Fibroblast of lung (primary cell): ENCODE measurements around the gene EBI3. TPM values are rescaled to one million over a fixed set of nuclear protein-coding genes. Genes with fewer than 3 reads are reported as not detected.

Experiments
- DNase-seq, 2 donors: peaks; one replicate each; pipeline versions ENCODE4 v3.0.0 to v3.0.0-alpha.2; 2010; ENCODE audit warnings: low read depth in 2 of 2
- H2AFZ ChIP-seq: 2 replicates; pipeline ENCODE4 v1.5.1; 2012; ENCODE audit warnings: low read length, control low read depth, inconsistent platforms
- H3K27ac ChIP-seq: 2 replicates; pipeline ENCODE4 v1.5.1; 2011; ENCODE audit warnings: low read length, control low read depth; ENCODE audit not compliant: insufficient read depth
- H3K27me3 ChIP-seq: 2 replicates; pipeline ENCODE4 v1.5.1; 2011; ENCODE audit warnings: mild to moderate bottlenecking, low read length; ENCODE audit not compliant: control insufficient read depth, insufficient read depth
- H3K36me3 ChIP-seq: 2 replicates; pipeline ENCODE4 v1.5.1; 2011; ENCODE audit warnings: low read length; ENCODE audit not compliant: control insufficient read depth, insufficient read depth
- H3K4me1 ChIP-seq: 2 replicates; pipeline ENCODE4 v1.5.1; 2011; ENCODE audit warnings: low read length; ENCODE audit not compliant: control insufficient read depth, insufficient read depth; ENCODE audit errors: extremely low read depth
- H3K4me2 ChIP-seq: 2 replicates; pipeline ENCODE4 v1.5.1; 2011; ENCODE audit warnings: low read length, control low read depth; ENCODE audit not compliant: insufficient read depth; ENCODE audit errors: extremely low read depth
- H3K4me3 ChIP-seq, 4 experiments: fragments of 200-600 bp in 1 of 4; sonication (generic) in 1 of 4; replicated peaks in 1 of 4; 2 replicates each; pipeline ENCODE4 v1.5.1; 2011 to 2016; ENCODE audit warnings: low read length in 4 of 4, low read depth in 3 of 4, mild to moderate bottlenecking in 3 of 4, control low read depth in 2 of 4, inconsistent platforms in 1 of 4, mixed read lengths in 1 of 4; ENCODE audit not compliant: insufficient read depth in 1 of 4; ENCODE audit errors: control extremely low read depth in 1 of 4
- H3K79me2 ChIP-seq: 2 replicates; pipeline ENCODE4 v1.5.1; 2012; ENCODE audit warnings: mild to moderate bottlenecking, low read length, inconsistent platforms; ENCODE audit not compliant: control insufficient read depth, insufficient read depth
- H3K9ac ChIP-seq: 2 replicates; pipeline ENCODE4 v1.5.1; 2011; ENCODE audit warnings: mild to moderate bottlenecking, low read length, control low read depth; ENCODE audit not compliant: insufficient read depth
- H3K9me3 ChIP-seq: 2 replicates; pipeline ENCODE4 v1.5.1; 2012; ENCODE audit warnings: low read depth, low read length; ENCODE audit not compliant: control insufficient read depth, insufficient read depth
- H4K20me1 ChIP-seq: 2 replicates; pipeline ENCODE4 v1.5.1; 2011; ENCODE audit warnings: low read length; ENCODE audit not compliant: control insufficient read depth, insufficient read depth; ENCODE audit errors: extremely low read depth
- EZH2 ChIP-seq: IDR thresholded peaks from 2 replicates; pipeline ENCODE4 v1.5.1; 2012; ENCODE audit warnings: low read length, control low read depth, mild to moderate bottlenecking; ENCODE audit errors: missing control alignments
- polyA plus RNA-seq, 2 donors: library from polyadenylated mRNA; depleted of rRNA in 1 of 2; stranded (reverse) in 1 of 2; unstranded in 1 of 2; fragments of >200 nt; gene quantifications; 2 replicates each; pipeline ENCODE4 v1.2.1, GENCODE V29; 2011 to 2012; ENCODE audit warnings: missing spikeins in 1 of 2
- total RNA-seq: library from RNA; depleted of rRNA; stranded (reverse); fragments of >200 nt; gene quantifications from 2 replicates; pipeline ENCODE4 v1.2.1, GENCODE V29; 2014
- TF ChIP-seq, protein P1 (sequence below), 2 donors: IDR thresholded peaks in 1 of 2; conservative IDR thresholded peaks in 1 of 2; 1 replicate in 1 of 2; 2 replicates in 1 of 2; pipeline ENCODE4 v1.5.1; 2011 to 2012; ENCODE audit warnings: low read length in 2 of 2, control low read depth in 1 of 2, inconsistent platforms in 1 of 2, low read depth in 1 of 2, mild to moderate bottlenecking in 1 of 2

EBI3 gene
- total and polyA plus RNA-seq, 2 donors (not counting 1 experiment from before 2014, with no cell fraction given): 0.14 TPM; not detected in 1

DNA sequence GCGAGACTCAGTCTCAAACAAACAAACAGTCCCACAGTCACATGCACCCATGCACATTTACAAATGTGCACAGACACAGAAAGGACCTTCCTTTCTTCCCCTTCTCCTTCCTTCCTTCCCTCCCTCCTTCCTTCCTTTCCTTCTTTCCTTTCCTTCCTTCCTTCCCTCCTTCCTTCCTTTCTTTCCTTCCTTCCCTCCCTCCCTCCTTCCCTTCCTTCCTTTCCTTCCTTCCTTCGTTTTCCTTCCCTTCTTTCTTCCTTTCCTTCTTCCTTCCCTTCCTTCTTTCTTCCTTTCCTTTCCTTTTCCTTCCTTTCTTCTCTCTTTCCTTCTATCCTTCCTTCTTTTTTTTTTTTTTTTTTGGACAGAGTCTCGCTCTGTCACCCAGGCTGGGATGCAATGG, 16.2 kb upstream of the EBI3 start:
- no peaks in the 10 kb centered on the region for H3K9me3 ChIP-seq
- H3K79me2 ChIP-seq: no peaks in the 10 kb centered on the region
- no peak overlapping the region for H3K4me3 ChIP-seq
- no peaks in the 10 kb centered on the region for H4K20me1 ChIP-seq
- TF ChIP-seq, protein P1, sequence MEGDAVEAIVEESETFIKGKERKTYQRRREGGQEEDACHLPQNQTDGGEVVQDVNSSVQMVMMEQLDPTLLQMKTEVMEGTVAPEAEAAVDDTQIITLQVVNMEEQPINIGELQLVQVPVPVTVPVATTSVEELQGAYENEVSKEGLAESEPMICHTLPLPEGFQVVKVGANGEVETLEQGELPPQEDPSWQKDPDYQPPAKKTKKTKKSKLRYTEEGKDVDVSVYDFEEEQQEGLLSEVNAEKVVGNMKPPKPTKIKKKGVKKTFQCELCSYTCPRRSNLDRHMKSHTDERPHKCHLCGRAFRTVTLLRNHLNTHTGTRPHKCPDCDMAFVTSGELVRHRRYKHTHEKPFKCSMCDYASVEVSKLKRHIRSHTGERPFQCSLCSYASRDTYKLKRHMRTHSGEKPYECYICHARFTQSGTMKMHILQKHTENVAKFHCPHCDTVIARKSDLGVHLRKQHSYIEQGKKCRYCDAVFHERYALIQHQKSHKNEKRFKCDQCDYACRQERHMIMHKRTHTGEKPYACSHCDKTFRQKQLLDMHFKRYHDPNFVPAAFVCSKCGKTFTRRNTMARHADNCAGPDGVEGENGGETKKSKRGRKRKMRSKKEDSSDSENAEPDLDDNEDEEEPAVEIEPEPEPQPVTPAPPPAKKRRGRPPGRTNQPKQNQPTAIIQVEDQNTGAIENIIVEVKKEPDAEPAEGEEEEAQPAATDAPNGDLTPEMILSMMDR (conservative IDR thresholded peaks at IDR 0.05 in 1 of 2, IDR thresholded peaks at IDR 0.05 in 1 of 2; ENCODE audit: low read depth in 1 of 2, low read length in 2 of 2): no peak
- TF ChIP-seq EZH2: no peak
- H3K27me3 ChIP-seq: no peaks in the 10 kb centered on the region
- no peak overlapping the region for H2AFZ ChIP-seq
- H3K27ac ChIP-seq: no peak overlapping the region
- no peak for DNase-seq
- no peaks in the 10 kb centered on the region for H3K4me1 ChIP-seq
- H3K9ac ChIP-seq: no peak overlapping the region
- H3K36me3 ChIP-seq: no peaks in the 10 kb centered on the region
- H3K4me2 ChIP-seq: no peak overlapping the region

DNA sequence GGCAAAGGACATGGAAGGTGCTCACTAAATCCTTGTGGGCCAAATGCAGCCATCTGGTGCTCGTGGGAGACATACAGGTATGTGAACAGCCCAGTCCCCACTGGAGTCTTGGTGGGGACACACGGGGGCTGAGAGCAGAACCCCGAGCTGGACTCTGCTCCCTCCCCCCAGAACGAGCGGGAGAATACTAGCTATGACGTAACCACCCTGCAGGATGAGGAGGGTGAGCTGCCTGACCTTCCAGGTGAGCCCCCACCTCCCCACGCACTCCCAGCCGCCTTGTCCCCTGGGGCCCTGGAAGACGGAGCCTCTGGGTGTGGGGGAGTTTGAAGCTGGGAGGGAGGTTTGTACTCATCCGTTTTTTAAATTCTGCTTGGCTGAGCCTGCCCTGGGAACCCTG, 13.5 kb upstream of the EBI3 start:
- Histone ChIP-seq H3K27ac (no peak overlapping the region), H3K79me2 (no peaks in the 10 kb centered on the region), H3K36me3 (no peaks in the 10 kb centered on the region), H4K20me1 (no peaks in the 10 kb centered on the region), H2AFZ (no peak overlapping the region), H3K4me3 (no peak overlapping the region), H3K27me3 (no peaks in the 10 kb centered on the region), H3K4me1 (no peaks in the 10 kb centered on the region), H3K9ac (no peak overlapping the region), H3K9me3 (no peaks in the 10 kb centered on the region), H3K4me2 (no peak overlapping the region)
- no peak for TF ChIP-seq EZH2
- TF ChIP-seq, protein P1 (conservative IDR thresholded peaks at IDR 0.05 in 1 of 2, IDR thresholded peaks at IDR 0.05 in 1 of 2; ENCODE audit: low read depth in 1 of 2, low read length in 2 of 2): no peak
- DNase-seq: no peak

DNA sequence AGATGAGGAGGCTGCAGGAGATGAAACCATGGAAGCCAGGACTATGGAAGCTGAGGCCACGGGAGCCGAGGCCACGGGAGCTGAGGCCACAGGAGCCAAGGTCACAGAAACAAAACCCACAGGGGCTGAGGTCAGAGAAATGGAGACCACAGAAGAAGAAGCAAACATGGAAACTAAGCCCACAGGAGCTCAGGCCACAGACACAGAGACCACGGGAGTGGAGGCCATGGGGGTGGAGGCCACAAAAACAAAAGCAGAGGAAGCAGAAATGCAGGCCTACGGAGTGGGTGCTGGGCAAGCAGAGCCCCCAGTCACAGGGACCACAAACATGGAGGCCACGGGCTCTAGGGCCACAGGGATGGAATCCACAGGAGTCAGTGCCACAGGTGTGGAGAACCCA, 12.5 kb upstream of the EBI3 start:
- no peak for TF ChIP-seq EZH2
- TF ChIP-seq, protein P1 (conservative IDR thresholded peaks at IDR 0.05 in 1 of 2, IDR thresholded peaks at IDR 0.05 in 1 of 2; ENCODE audit: low read depth in 1 of 2, low read length in 2 of 2): no peak
- Histone ChIP-seq H3K79me2 (no peaks in the 10 kb centered on the region), H3K9ac (no peak overlapping the region), H2AFZ (no peak overlapping the region), H3K36me3 (no peaks in the 10 kb centered on the region), H3K27ac (no peak overlapping the region), H3K27me3 (no peaks in the 10 kb centered on the region), H3K9me3 (no peaks in the 10 kb centered on the region), H3K4me3 (no peak overlapping the region), H3K4me1 (no peaks in the 10 kb centered on the region), H3K4me2 (no peak overlapping the region), H4K20me1 (no peaks in the 10 kb centered on the region)
- DNase-seq: no peak
